ENCODE measurements around the gene SELENOM.

The SELENOM gene

GRCh38 chr22:31102441-31103081 lies 4.8 kb downstream of the SELENOM start:
- peaks cover 4 to 5% of the 10 kb centered on the region in 2 experiments for H3K4me1 ChIP-seq (ENCODE audit: control insufficient read depth in 1 of 2, insufficient read depth in 1 of 2, low read depth in 1 of 2, low read length in 1 of 2)
- peaks cover 15% of the 10 kb centered on the region for H3K27me3 ChIP-seq
- no peak overlapping the region for H3K27ac ChIP-seq
- no peaks in the 10 kb centered on the region for H3K9me3 ChIP-seq
- TF ChIP-seq CTCF (IDR thresholded peaks at IDR 0.05), result no peak
- no peak overlapping the region for H3K4me3 ChIP-seq (ENCODE audit: low read depth in 1 of 2, low read length in 1 of 2)
- H3K36me3 ChIP-seq, result peaks cover 28% of the 10 kb centered on the region

- peaks cover 42% of the 10 kb centered on the region for H3K36me3 ChIP-seq
- H3K9me3 ChIP-seq, result no peaks in the 10 kb centered on the region
- H3K27me3 ChIP-seq, result peaks cover 1% of the 10 kb centered on the region
- H3K27ac ChIP-seq, result no peak overlapping the region
- H3K4me1 ChIP-seq (ENCODE audit: control insufficient read depth in 1 of 2, insufficient read depth in 1 of 2, low read depth in 1 of 2, low read length in 1 of 2), result no peaks in the 10 kb centered on the region
- H3K4me3 ChIP-seq (ENCODE audit: low read depth in 1 of 2, low read length in 1 of 2), result no peak overlapping the region
- TF ChIP-seq CTCF (IDR thresholded peaks at IDR 0.05), result no peak
These were observed 6.4 kb downstream of the SELENOM start for GRCh38 chr22:31100762-31101525.

- Histone ChIP-seq H3K36me3 (peaks cover 44% of the 10 kb centered on the region), H3K4me3 (ENCODE audit: low read depth in 1 of 2, low read length in 1 of 2) (no peak overlapping the region), H3K27me3 (no peaks in the 10 kb centered on the region), H3K27ac (no peak overlapping the region), H3K9me3 (no peaks in the 10 kb centered on the region), H3K4me1 (ENCODE audit: control insufficient read depth in 1 of 2, insufficient read depth in 1 of 2, low read depth in 1 of 2, low read length in 1 of 2) (no peaks in the 10 kb centered on the region)
- no peak for TF ChIP-seq CTCF (IDR thresholded peaks at IDR 0.05)
These were observed 7.3 kb downstream of the SELENOM start for GRCh38 chr22:31099841-31100761.

- peaks cover 49% of the 10 kb centered on the region for H3K36me3 ChIP-seq
- H3K9me3 ChIP-seq, result no peaks in the 10 kb centered on the region
- no peaks in the 10 kb centered on the region for H3K4me1 ChIP-seq (ENCODE audit: control insufficient read depth in 1 of 2, insufficient read depth in 1 of 2, low read depth in 1 of 2, low read length in 1 of 2)
- no peak for TF ChIP-seq CTCF (IDR thresholded peaks at IDR 0.05)
- no peak overlapping the region for H3K4me3 ChIP-seq (ENCODE audit: low read depth in 1 of 2, low read length in 1 of 2)
- no peak overlapping the region for H3K27ac ChIP-seq
- no peaks in the 10 kb centered on the region for H3K27me3 ChIP-seq
These were observed 8.0 kb downstream of the SELENOM start for GRCh38 chr22:31099386-31099785.

GRCh38 chr22:31098632-31099110 lies 8.7 kb downstream of the SELENOM start:
- no peaks in the 10 kb centered on the region for H3K27me3 ChIP-seq
- no peaks in the 10 kb centered on the region for H3K4me1 ChIP-seq (ENCODE audit: control insufficient read depth in 1 of 2, insufficient read depth in 1 of 2, low read depth in 1 of 2, low read length in 1 of 2)
- TF ChIP-seq CTCF (IDR thresholded peaks at IDR 0.05), result no peak
- H3K4me3 ChIP-seq (ENCODE audit: low read depth in 1 of 2, low read length in 1 of 2), result no peak overlapping the region
- H3K9me3 ChIP-seq, result no peaks in the 10 kb centered on the region
- H3K27ac ChIP-seq, result no peak overlapping the region
- H3K36me3 ChIP-seq, result peaks cover 49% of the 10 kb centered on the region

Measured in neutrophil (primary cell).